RWPE2 (cell line): ENCODE data around the gene CX3CL1.

Experiments
- ATAC-seq: fragments of 200-7000 bp; cut with Tn5 transposase; 3 replicates; pipeline ENCODE4 v1.9.1; 2021; ENCODE audit warnings: low read depth
- DNase-seq: peaks from one replicate; pipeline ENCODE4 v3.0.0-alpha.2; 2020; ENCODE audit warnings: low spot score
- H3K27ac ChIP-seq: fragments of 450-650 bp; 2 replicates; pipeline ENCODE4 v1.5.1; 2017; ENCODE audit warnings: mild to moderate bottlenecking; ENCODE audit not compliant: poor library complexity, severe bottlenecking
- H3K27me3 ChIP-seq: fragments of 250-450 bp; sonication (Bioruptor Pico); 2 replicates; pipeline ENCODE4 v1.5.1; 2021; ENCODE audit warnings: mild to moderate bottlenecking, moderate library complexity; ENCODE audit not compliant: insufficient read depth, poor library complexity, severe bottlenecking
- H3K36me3 ChIP-seq: fragments of 250-450 bp; sonication (Bioruptor Pico); 2 replicates; pipeline ENCODE4 v1.5.1; 2020; ENCODE audit warnings: low read depth, mild to moderate bottlenecking, moderate library complexity
- H3K4me1 ChIP-seq: fragments of 250-450 bp; sonication (Bioruptor Pico); 2 replicates; pipeline ENCODE4 v1.5.1; 2021; ENCODE audit warnings: mild to moderate bottlenecking, moderate library complexity; ENCODE audit not compliant: insufficient read depth, poor library complexity, severe bottlenecking
- H3K4me3 ChIP-seq: fragments of 250-450 bp; sonication (Bioruptor Pico); 2 replicates; pipeline ENCODE4 v1.5.1; 2021; ENCODE audit warnings: mild to moderate bottlenecking, moderate library complexity; ENCODE audit not compliant: severe bottlenecking
- H3K9me3 ChIP-seq: fragments of 250-450 bp; sonication (Bioruptor Pico); 2 replicates; pipeline ENCODE4 v1.5.1; 2021; ENCODE audit warnings: mild to moderate bottlenecking, moderate library complexity; ENCODE audit not compliant: severe bottlenecking
- CTCF ChIP-seq: fragments of 450-650 bp; IDR thresholded peaks from one replicate; pipeline ENCODE4 v1.5.1; 2017; ENCODE audit warnings: mild to moderate bottlenecking, moderate library complexity; ENCODE audit not compliant: poor library complexity, severe bottlenecking

The CX3CL1 gene

GRCh38 chr16:57390636-57391295 is 18.5 kb downstream of the CX3CL1 start:
- Histone ChIP-seq H3K36me3 (no peaks in the 10 kb centered on the region), H3K4me3 (no peak overlapping the region), H3K27me3 (no peaks in the 10 kb centered on the region), H3K27ac (no peak overlapping the region), H3K9me3 (no peaks in the 10 kb centered on the region), H3K4me1 (peaks cover 11% of the 10 kb centered on the region)
- no peak for TF ChIP-seq CTCF
- no peak for DNase-seq
- ATAC-seq, result no peak

GRCh38 chr16:57391300-57391699 is 19.0 kb downstream of the CX3CL1 start:
- DNase-seq, result no peak
- Histone ChIP-seq H3K4me1 (peaks cover 11% of the 10 kb centered on the region), H3K9me3 (no peaks in the 10 kb centered on the region), H3K4me3 (no peak overlapping the region), H3K27me3 (no peaks in the 10 kb centered on the region), H3K36me3 (no peaks in the 10 kb centered on the region), H3K27ac (no peak overlapping the region)
- ATAC-seq, result no peak
- no peak for TF ChIP-seq CTCF

- no peaks in the 10 kb centered on the region for H3K9me3 ChIP-seq
- ATAC-seq, result no peak
- H3K36me3 ChIP-seq, result no peaks in the 10 kb centered on the region
- H3K27me3 ChIP-seq, result no peaks in the 10 kb centered on the region
- H3K27ac ChIP-seq, result no peak overlapping the region
- H3K4me1 ChIP-seq, result peaks cover 11% of the 10 kb centered on the region
- no peak for TF ChIP-seq CTCF
- DNase-seq, result no peak
- no peak overlapping the region for H3K4me3 ChIP-seq
Measured at GRCh38 chr16:57391708-57392107, 19.4 kb downstream of the CX3CL1 start.

- H3K4me3 ChIP-seq, result no peak overlapping the region
- no peak overlapping the region for H3K27ac ChIP-seq
- ATAC-seq (0 out of 3 replicates have a peak, but pooled peaks have one; percentile 23), DNase-seq (no peak)
- H3K36me3 ChIP-seq, result no peaks in the 10 kb centered on the region
- no peaks in the 10 kb centered on the region for H3K27me3 ChIP-seq
- TF ChIP-seq CTCF, result no peak
- peaks cover 11% of the 10 kb centered on the region for H3K4me1 ChIP-seq
- H3K9me3 ChIP-seq, result no peaks in the 10 kb centered on the region
Measured at GRCh38 chr16:57392694-57393093, 20.4 kb downstream of the CX3CL1 start.

- H3K4me3 ChIP-seq, result no peak overlapping the region
- no peaks in the 10 kb centered on the region for H3K27me3 ChIP-seq
- no peak for DNase-seq
- no peak for TF ChIP-seq CTCF
- no peaks in the 10 kb centered on the region for H3K9me3 ChIP-seq
- no peak overlapping the region for H3K27ac ChIP-seq
- ATAC-seq, result peak; percentile 45
- H3K36me3 ChIP-seq, result no peaks in the 10 kb centered on the region
- H3K4me1 ChIP-seq, result peaks cover 6% of the 10 kb centered on the region
Measured at GRCh38 chr16:57394444-57394843, 22.2 kb downstream of the CX3CL1 start.
